ENCODE results near the gene QSOX2. TPM values are rescaled to one million over a fixed set of nuclear protein-coding genes. Genes with fewer than 3 reads are reported as not detected.

The QSOX2 gene
- total RNA-seq, 2 donors from 2014 or later = 8.8 to 22.7 TPM

- H3K27me3 ChIP-seq = peaks cover 0 to 61% of the 10 kb centered on the region in 2 donors
- H3K4me1 ChIP-seq = peaks cover 11% of the 10 kb centered on the region
- TF ChIP-seq POLR2A (IDR thresholded peaks at IDR 0.05) (no peak), CTCF (IDR thresholded peaks at IDR 0.05) (no peak)
- ATAC-seq = no peak
- H3K27ac ChIP-seq = no peak overlapping the region
- no peaks in the 10 kb centered on the region for H3K9me3 ChIP-seq
- H3K4me3 ChIP-seq = no peak overlapping the region
- no peaks in the 10 kb centered on the region for H3K36me3 ChIP-seq (replicated peaks in 1 of 2; ENCODE audit: insufficient read depth in 1 of 2, low read depth in 2 of 2)
- 4 to 10% methylated on average over 15 to 71 of the region's 71 CpGs for WGBS, 2 donors
- DNase-seq = no peak
- intact Hi-C loops (cut with DNase I) = no loop called here
These were observed 46.0 kb downstream of the QSOX2 start for GRCh38 chr9:136199391-136200288.

DNA sequence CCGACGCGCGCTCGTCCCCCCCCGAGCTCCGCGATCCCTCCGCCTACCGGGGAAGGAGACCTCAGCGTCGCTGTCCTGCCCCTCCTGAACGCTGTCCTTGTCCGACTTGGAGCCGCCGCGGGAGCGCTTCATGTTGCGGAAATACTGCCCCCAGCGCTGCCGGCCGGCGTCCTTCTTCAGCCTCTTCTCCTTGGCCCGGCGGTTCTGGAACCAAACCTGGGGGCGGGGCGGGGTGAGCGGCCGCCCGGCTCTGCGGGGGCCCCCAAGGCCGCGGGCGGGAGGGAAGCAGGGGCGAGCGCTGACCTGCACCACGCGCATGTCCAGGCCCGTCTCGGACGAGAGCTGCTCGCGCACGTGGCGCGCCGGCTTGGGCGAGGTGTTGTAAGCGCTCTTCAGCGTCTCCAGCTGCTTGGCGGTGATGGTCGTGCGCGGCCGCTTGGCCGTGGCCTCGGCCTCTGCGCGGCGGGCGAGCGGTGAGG, 47.0 kb downstream of the QSOX2 start:
- H3K4me3 ChIP-seq = no peak overlapping the region
- WGBS, 2 donors = 1% methylated on average over 56 of the region's 62 CpGs; no CpG with 5 or more reads in 1 of the 2 donors
- no peaks in the 10 kb centered on the region for H3K36me3 ChIP-seq (replicated peaks in 1 of 2; ENCODE audit: insufficient read depth in 1 of 2, low read depth in 2 of 2)
- no peak for DNase-seq
- peaks cover 11% of the 10 kb centered on the region for H3K4me1 ChIP-seq
- intact Hi-C loops (cut with DNase I) = no loop called here
- peaks cover 0 to 54% of the 10 kb centered on the region in 2 donors for H3K27me3 ChIP-seq
- no peak for ATAC-seq
- no peaks in the 10 kb centered on the region for H3K9me3 ChIP-seq
- no peak overlapping the region for H3K27ac ChIP-seq
- TF ChIP-seq POLR2A (IDR thresholded peaks at IDR 0.05) (no peak), CTCF (IDR thresholded peaks at IDR 0.05) (no peak)

DNA sequence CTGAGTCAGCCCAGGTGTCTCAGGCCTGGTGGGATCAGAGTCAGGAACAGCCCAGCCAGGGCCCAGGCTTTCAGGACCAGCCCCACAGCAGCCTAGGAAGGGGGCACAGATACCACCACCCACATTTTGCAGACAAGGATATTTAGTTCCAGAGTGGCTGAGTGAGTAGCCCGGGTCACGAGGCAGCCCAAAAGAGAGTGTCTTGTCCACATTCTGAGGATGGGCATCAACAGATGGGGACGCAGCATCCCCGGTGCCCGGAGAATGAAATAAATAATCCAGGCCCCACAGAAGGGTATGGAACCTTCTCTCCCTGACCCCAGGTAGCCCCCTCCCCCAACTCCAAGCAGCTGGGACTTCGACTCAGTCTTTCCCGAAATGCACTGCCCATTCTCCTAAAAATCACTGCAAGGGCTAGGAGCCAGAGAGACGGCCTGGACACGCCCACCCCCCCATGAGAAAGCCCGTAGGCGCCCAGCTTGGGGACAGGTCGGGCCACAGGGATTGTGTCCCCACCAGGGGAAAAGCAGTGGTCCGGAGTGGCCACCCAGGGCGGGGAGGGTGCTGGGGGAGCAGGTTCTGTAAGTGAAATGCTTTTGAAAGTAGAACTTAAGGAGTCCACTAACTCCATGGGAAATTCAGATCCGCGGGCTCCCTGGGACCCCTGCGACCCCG, 47.5 kb downstream of the QSOX2 start:
- ATAC-seq (no peak), DNase-seq (no peak)
- Histone ChIP-seq H3K4me3 (no peak overlapping the region), H3K27me3 (peaks cover 0 to 54% of the 10 kb centered on the region in 2 donors), H3K36me3 (replicated peaks in 1 of 2; ENCODE audit: insufficient read depth in 1 of 2, low read depth in 2 of 2) (no peaks in the 10 kb centered on the region), H3K4me1 (peaks cover 11% of the 10 kb centered on the region), H3K27ac (no peak overlapping the region), H3K9me3 (no peaks in the 10 kb centered on the region)
- no peak for TF ChIP-seq CTCF (IDR thresholded peaks at IDR 0.05)
- no peak for TF ChIP-seq POLR2A (IDR thresholded peaks at IDR 0.05)
- intact Hi-C loops (cut with DNase I) = no loop called here
- WGBS, 2 donors = 6 to 18% methylated on average over 5 to 18 of the region's 18 CpGs

DNA sequence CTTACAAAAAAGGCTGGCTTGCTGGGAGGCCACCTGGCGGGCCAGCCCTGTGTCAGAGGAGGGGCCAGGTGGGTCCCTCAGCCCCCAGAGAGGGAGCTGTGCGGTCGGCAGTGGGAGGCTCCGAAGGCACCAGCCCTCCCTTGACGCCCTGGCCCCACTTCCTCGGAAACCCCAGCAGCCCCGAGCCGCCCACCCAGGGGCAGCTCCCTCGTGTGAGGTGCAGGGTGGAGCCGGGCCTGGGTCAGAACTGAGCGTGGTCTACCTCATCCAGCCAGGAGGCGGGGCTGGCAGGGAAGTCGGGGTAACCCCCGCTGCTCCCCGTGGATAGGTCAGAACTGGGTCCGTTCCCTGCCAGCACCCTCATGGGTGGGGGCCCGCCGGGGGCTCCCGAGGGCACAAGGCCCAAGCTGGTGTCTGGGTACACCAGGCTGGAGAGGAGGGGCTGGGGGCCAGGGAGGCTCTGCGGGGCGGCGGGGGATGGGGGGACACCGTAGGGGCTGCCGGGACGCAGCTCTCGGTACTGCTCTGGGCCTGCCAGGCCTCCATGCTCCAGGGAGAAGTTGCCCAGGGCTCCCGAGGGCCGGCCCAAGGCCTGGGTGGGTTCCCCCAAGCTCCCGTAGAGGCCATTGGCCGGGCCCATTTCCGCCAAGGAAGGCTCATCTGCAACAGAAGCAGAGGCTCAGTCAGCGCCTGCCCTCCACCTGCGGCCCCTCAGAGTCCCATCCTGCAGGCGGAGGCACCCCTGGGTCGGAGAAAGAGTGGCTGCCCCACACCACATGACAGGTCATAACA, 48.3 kb downstream of the QSOX2 start:
- DNase-seq = no peak
- H3K27ac ChIP-seq = no peak overlapping the region
- TF ChIP-seq CTCF (IDR thresholded peaks at IDR 0.05) = no peak
- TF ChIP-seq POLR2A (IDR thresholded peaks at IDR 0.05) = no peak
- peaks cover 0 to 56% of the 10 kb centered on the region in 2 donors for H3K27me3 ChIP-seq
- no peak overlapping the region for H3K4me3 ChIP-seq
- no peaks in the 10 kb centered on the region for H3K36me3 ChIP-seq (replicated peaks in 1 of 2; ENCODE audit: insufficient read depth in 1 of 2, low read depth in 2 of 2)
- ATAC-seq = no peak
- WGBS, 2 donors = 6 to 7% methylated on average over 11 to 29 of the region's 35 CpGs
- H3K9me3 ChIP-seq = no peaks in the 10 kb centered on the region
- H3K4me1 ChIP-seq = peaks cover 11% of the 10 kb centered on the region
- intact Hi-C loops (cut with DNase I) = no loop called here

All from body of pancreas (tissue), 4 donors.